Vagina (tissue), 2 donors: ENCODE results near the gene NFAT5. TPM values are rescaled to one million over a fixed set of nuclear protein-coding genes. Genes with fewer than 3 reads are reported as not detected.

Experiments used
- DNase-seq, 2 donors: peaks; one replicate each; pipeline ENCODE4 v3.0.0-alpha.2; 2017; ENCODE audit errors: extremely low spot score in 2 of 2
- H3K27ac ChIP-seq: fragments of 200-600 bp; sonication (generic); one replicate; pipeline ENCODE4 v1.5.1; 2019
- H3K27me3 ChIP-seq: fragments of 200-600 bp; sonication (generic); one replicate; pipeline ENCODE4 v1.5.1; 2019
- H3K36me3 ChIP-seq, 2 donors: fragments of 200-600 bp; sonication (generic); one replicate each; pipeline ENCODE4 v1.5.1; 2017 to 2019
- H3K4me1 ChIP-seq: fragments of 200-600 bp; sonication (generic); one replicate; pipeline ENCODE4 v1.5.1; 2019
- H3K4me3 ChIP-seq, 2 donors: fragments of 200-600 bp; sonication (generic); 1 replicate in 1 of 2; 2 replicates in 1 of 2; pipeline ENCODE4 v1.5.1; 2016 to 2019
- H3K9me3 ChIP-seq: fragments of 200-600 bp; sonication (generic); one replicate; pipeline ENCODE4 v1.5.1; 2019
- POLR2A ChIP-seq, 2 donors: fragments of 450-650 bp; IDR thresholded peaks; one replicate each; pipeline ENCODE4 v1.6.1; 2017; ENCODE audit warnings: antibody characterized with exemption in 2 of 2, mild to moderate bottlenecking in 2 of 2, moderate library complexity in 2 of 2
- POLR2AphosphoS5 ChIP-seq, 2 donors: sonication (generic); formaldehyde crosslinking; IDR thresholded peaks; one replicate each; pipeline ENCODE4 v1.9.0; 2017; ENCODE audit warnings: antibody characterized with exemption in 2 of 2, mild to moderate bottlenecking in 2 of 2, low read depth in 1 of 2; ENCODE audit not compliant: insufficient read depth in 1 of 2
- intact Hi-C: fragments of 100-400 bp; cut with DNase I; formaldehyde crosslinking; loops from one replicate; pipeline ENCODE4 v1.15.1; 2023
- total RNA-seq: library from RNA; depleted of rRNA; stranded (reverse); fragments of >200 nt; gene quantifications from one replicate; pipeline ENCODE4 v1.2.3, GENCODE V29; 2016
- TF ChIP-seq, protein P1 (sequence below), 3 experiments: fragments of 450-650 bp in 2 of 3; fragments of 200-600 bp in 1 of 3; sonication (generic) in 1 of 3; IDR thresholded peaks; one replicate each; pipeline ENCODE4 v1.5.1; 2017 to 2019; ENCODE audit warnings: antibody characterized with exemption in 3 of 3, mild to moderate bottlenecking in 2 of 3, moderate library complexity in 2 of 3

The NFAT5 gene
- total RNA-seq, 1 donor from 2014 or later: 63.8 TPM

DNA sequence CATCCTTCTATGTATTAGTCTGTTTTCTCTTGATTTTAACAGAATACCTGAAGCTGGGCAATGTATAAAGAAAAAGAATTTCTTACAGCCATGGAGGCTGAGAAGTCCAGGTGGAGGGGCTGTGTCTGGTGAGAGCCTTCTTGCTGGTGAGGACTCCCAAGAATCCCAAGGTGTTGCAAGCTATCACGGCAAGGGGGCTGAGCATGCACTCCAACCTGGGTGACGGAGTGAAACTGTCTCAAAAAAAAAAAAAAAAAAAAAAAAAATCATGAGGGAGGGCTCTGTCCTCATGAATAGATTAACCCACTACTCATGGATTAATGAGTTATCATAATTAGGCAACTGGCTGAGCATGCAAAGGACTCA lies 141.2 kb downstream of the NFAT5 start:
- DNase-seq: no peak
- no peak for TF ChIP-seq POLR2AphosphoS5 (IDR thresholded peaks at IDR 0.05; ENCODE audit: insufficient read depth in 1 of 2, low read depth in 1 of 2)
- TF ChIP-seq POLR2A (IDR thresholded peaks at IDR 0.05): no peak
- TF ChIP-seq, protein P1, sequence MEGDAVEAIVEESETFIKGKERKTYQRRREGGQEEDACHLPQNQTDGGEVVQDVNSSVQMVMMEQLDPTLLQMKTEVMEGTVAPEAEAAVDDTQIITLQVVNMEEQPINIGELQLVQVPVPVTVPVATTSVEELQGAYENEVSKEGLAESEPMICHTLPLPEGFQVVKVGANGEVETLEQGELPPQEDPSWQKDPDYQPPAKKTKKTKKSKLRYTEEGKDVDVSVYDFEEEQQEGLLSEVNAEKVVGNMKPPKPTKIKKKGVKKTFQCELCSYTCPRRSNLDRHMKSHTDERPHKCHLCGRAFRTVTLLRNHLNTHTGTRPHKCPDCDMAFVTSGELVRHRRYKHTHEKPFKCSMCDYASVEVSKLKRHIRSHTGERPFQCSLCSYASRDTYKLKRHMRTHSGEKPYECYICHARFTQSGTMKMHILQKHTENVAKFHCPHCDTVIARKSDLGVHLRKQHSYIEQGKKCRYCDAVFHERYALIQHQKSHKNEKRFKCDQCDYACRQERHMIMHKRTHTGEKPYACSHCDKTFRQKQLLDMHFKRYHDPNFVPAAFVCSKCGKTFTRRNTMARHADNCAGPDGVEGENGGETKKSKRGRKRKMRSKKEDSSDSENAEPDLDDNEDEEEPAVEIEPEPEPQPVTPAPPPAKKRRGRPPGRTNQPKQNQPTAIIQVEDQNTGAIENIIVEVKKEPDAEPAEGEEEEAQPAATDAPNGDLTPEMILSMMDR (IDR thresholded peaks at IDR 0.05): no peak
- H3K27me3 ChIP-seq: no peaks in the 10 kb centered on the region
- no peak overlapping the region for H3K27ac ChIP-seq
- H3K36me3 ChIP-seq: no peaks in the 10 kb centered on the region
- no peaks in the 10 kb centered on the region for H3K9me3 ChIP-seq
- intact Hi-C loops: no loop called here
- H3K4me3 ChIP-seq: no peak overlapping the region
- H3K4me1 ChIP-seq: peaks cover 19% of the 10 kb centered on the region

DNA sequence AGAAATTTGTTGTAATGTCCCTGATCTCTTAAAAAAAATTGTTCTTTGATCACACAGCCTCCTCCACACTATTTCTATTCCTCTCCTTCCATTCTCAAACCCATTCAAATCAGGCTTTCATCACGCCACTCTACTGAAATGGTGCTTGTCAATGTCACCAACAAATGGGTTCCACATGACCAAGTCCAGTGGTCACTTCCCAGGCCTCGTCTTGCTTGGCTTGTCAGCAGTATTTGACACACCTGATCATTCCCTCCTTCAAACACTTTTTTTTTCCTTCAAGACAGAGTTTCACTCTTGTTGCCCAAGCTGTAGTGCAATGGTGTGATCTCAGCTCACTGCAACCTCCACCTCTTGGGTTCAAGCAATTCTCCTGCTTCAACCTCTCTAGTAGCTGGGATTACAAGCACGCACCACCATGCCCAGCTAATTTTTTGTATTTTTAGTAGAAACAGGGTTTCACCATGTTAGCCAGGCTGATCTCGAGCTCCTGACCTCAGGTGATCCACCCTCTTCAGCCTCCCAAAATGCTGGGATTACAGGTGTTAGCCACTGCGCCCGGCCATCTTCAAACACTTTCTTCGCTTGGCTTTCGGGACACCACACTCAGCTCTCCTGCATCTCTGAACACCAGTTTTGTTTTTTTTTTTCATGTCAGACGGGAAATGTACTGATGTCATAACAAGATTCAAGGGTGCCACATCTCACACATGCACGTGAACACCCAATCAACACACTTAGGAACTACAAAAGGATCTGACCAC lies 142.3 kb downstream of the NFAT5 start:
- TF ChIP-seq POLR2AphosphoS5 (IDR thresholded peaks at IDR 0.05; ENCODE audit: insufficient read depth in 1 of 2, low read depth in 1 of 2) (no peak), POLR2A (IDR thresholded peaks at IDR 0.05) (no peak)
- TF ChIP-seq, protein P1 (IDR thresholded peaks at IDR 0.05): no peak
- Histone ChIP-seq H3K36me3 (no peaks in the 10 kb centered on the region), H3K4me1 (peaks cover 19% of the 10 kb centered on the region), H3K4me3 (no peak overlapping the region), H3K9me3 (no peaks in the 10 kb centered on the region), H3K27ac (no peak overlapping the region), H3K27me3 (no peaks in the 10 kb centered on the region)
- intact Hi-C loops: no loop called here
- peak in 1 of 2 donors; percentile 7 for DNase-seq

DNA sequence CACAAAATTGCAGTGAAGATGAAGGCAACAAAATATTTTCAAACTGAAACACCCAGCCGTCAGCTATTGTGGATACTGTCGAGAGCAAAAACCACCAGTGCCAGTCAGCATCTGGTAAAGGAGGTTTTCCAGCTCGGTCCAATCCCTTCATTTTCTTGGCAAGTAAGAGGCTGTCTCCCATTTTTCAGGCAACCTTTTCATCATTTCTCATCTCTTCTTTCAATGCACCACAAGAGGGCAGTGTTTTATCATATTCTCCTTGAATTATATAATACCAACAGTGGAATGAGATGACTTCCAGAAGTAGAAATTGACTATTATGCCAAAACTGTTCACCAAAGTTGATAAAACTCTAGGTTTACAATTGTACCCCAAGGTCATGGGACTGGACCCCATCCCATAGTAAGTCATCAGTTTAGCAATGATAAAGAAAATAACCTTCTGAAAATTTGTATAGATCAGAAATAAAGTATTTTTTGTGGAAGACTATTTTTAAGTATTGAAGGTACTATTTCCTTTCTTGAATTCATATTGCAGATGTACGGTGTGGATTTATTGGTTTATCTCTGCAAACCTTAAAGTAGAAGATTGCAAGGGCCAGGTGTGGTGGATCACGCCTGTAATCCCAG lies 143.8 kb downstream of the NFAT5 start:
- no peak for TF ChIP-seq POLR2A (IDR thresholded peaks at IDR 0.05)
- peak in 1 of 2 donors; percentile 72 for TF ChIP-seq POLR2AphosphoS5 (IDR thresholded peaks at IDR 0.05; ENCODE audit: insufficient read depth in 1 of 2, low read depth in 1 of 2)
- TF ChIP-seq, protein P1 (IDR thresholded peaks at IDR 0.05): peak; percentile 69 to 83 (median 78)
- intact Hi-C loops: loop anchor here (2.0 kb wide), 1 partner anchor 45 kb away; the partner anchor contains the start of gene NOB1
- H3K9me3 ChIP-seq: no peaks in the 10 kb centered on the region
- peak overlapping the region; percentile 52 for H3K27ac ChIP-seq
- no peak overlapping the region for H3K4me3 ChIP-seq
- no peaks in the 10 kb centered on the region for H3K27me3 ChIP-seq
- H3K36me3 ChIP-seq: peaks cover 0 to 3% of the 10 kb centered on the region in 2 donors
- no peak for DNase-seq
- H3K4me1 ChIP-seq: peaks cover 19% of the 10 kb centered on the region

DNA sequence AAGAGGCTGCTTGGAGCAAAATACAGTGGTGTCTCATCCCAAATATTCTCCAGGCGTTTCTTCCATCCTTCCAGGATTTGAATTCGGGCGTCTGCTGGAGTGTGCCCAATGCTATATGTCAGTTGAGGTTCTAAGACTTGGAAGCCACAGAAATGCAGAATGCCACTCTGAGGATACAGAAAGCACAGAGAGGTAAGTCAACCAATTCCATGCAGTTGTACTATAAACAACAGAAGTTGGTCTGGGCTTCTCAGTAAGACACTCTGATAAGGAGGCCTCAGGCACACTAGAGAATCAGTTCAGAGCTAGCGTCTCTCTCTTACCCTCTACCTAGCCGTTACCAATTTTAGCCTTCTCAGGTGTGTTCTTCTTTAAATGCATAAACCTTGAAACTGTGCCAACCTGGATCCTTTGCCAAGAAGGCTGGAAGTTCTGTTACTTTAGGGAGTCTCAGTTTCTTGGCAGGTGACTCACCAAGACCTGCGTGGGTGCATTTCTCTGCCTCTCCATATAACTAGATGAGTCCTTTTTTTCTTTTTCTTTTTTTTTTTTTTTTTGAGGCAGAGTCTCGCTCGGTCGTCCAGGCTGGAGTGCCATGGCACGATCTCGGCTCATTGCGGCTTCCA lies 145.5 kb downstream of the NFAT5 start:
- DNase-seq: no peak
- H3K27ac ChIP-seq: no peak overlapping the region
- peaks cover 0 to 15% of the 10 kb centered on the region in 2 donors for H3K36me3 ChIP-seq
- TF ChIP-seq POLR2AphosphoS5 (IDR thresholded peaks at IDR 0.05; ENCODE audit: insufficient read depth in 1 of 2, low read depth in 1 of 2) (peak in 1 of 2 donors; percentile 26), POLR2A (IDR thresholded peaks at IDR 0.05) (no peak)
- TF ChIP-seq, protein P1 (IDR thresholded peaks at IDR 0.05): no peak
- peaks cover 19% of the 10 kb centered on the region for H3K4me1 ChIP-seq
- intact Hi-C loops: loop anchor here (2.0 kb wide), 1 partner anchor 44 kb away; the partner anchor contains the start of gene NOB1
- H3K27me3 ChIP-seq: no peaks in the 10 kb centered on the region
- no peaks in the 10 kb centered on the region for H3K9me3 ChIP-seq
- H3K4me3 ChIP-seq: no peak overlapping the region
